Measurements from ENCODE around the gene DCAF8.

Gene DCAF8

GRCh38 chr1:160216301-160216700 is 46.0 kb downstream of the DCAF8 start:
- Histone ChIP-seq H3K4me2 (ENCODE audit: low read length) (no peak overlapping the region), H3K36me3 (replicated peaks; ENCODE audit: low read depth, low read length) (peaks cover 87% of the 10 kb centered on the region), H3K27ac (ENCODE audit: low read length) (no peak overlapping the region), H3K4me3 (ENCODE audit: low read length) (no peak overlapping the region), H4K20me1 (ENCODE audit: insufficient read depth, low read length) (peaks cover 9% of the 10 kb centered on the region), H3K4me1 (ENCODE audit: low read length) (no peaks in the 10 kb centered on the region), H3K9ac (ENCODE audit: low read length) (no peak overlapping the region), H2AFZ (ENCODE audit: low read depth, low read length) (no peak overlapping the region), H3K79me2 (ENCODE audit: low read length) (peaks cover 6% of the 10 kb centered on the region; the same call in 1 of the 2 replicates), H3K27me3 (ENCODE audit: low read depth, low read length) (no peaks in the 10 kb centered on the region), H3K9me3 (ENCODE audit: insufficient read depth, low read length) (no peaks in the 10 kb centered on the region)
- TF ChIP-seq EZH2phosphoT487 (IDR thresholded peaks at IDR 0.05; ENCODE audit: low read depth) (no peak), CTCF (IDR thresholded peaks at IDR 0.05; ENCODE audit: low read depth, low read length) (no peak)

- no peaks in the 10 kb centered on the region for H3K9me3 ChIP-seq (ENCODE audit: insufficient read depth, low read length)
- H2AFZ ChIP-seq (ENCODE audit: low read depth, low read length), result no peak overlapping the region
- peaks cover 26% of the 10 kb centered on the region for H4K20me1 ChIP-seq (ENCODE audit: insufficient read depth, low read length)
- peaks cover 23% of the 10 kb centered on the region for H3K79me2 ChIP-seq (ENCODE audit: low read length)
- H3K9ac ChIP-seq (ENCODE audit: low read length), result no peak overlapping the region
- TF ChIP-seq CTCF (IDR thresholded peaks at IDR 0.05; ENCODE audit: low read depth, low read length), result no peak
- H3K4me1 ChIP-seq (ENCODE audit: low read length), result peaks cover 8% of the 10 kb centered on the region; the same call in 1 of the 2 replicates
- no peak overlapping the region for H3K4me2 ChIP-seq (ENCODE audit: low read length)
- H3K27me3 ChIP-seq (ENCODE audit: low read depth, low read length), result no peaks in the 10 kb centered on the region
- H3K27ac ChIP-seq (ENCODE audit: low read length), result no peak overlapping the region
- H3K4me3 ChIP-seq (ENCODE audit: low read length), result no peak overlapping the region
- peaks cover 86% of the 10 kb centered on the region for H3K36me3 ChIP-seq (replicated peaks; ENCODE audit: low read depth, low read length)
Observed at GRCh38 chr1:160214481-160215140, 47.7 kb downstream of the DCAF8 start.

- TF ChIP-seq EZH2phosphoT487 (IDR thresholded peaks at IDR 0.05; ENCODE audit: low read depth), result no peak
- TF ChIP-seq CTCF (IDR thresholded peaks at IDR 0.05; ENCODE audit: low read depth, low read length), result no peak
- H2AFZ ChIP-seq (ENCODE audit: low read depth, low read length), result no peak overlapping the region
- peaks cover 39% of the 10 kb centered on the region for H3K4me1 ChIP-seq (ENCODE audit: low read length)
- peaks cover 57% of the 10 kb centered on the region for H3K79me2 ChIP-seq (ENCODE audit: low read length)
- peaks cover 60% of the 10 kb centered on the region for H4K20me1 ChIP-seq (ENCODE audit: insufficient read depth, low read length)
- no peak overlapping the region for H3K4me3 ChIP-seq (ENCODE audit: low read length)
- peaks cover 89% of the 10 kb centered on the region for H3K36me3 ChIP-seq (replicated peaks; ENCODE audit: low read depth, low read length)
- no peaks in the 10 kb centered on the region for H3K9me3 ChIP-seq (ENCODE audit: insufficient read depth, low read length)
- no peak overlapping the region for H3K27ac ChIP-seq (ENCODE audit: low read length)
- H3K9ac ChIP-seq (ENCODE audit: low read length), result no peak overlapping the region
- H3K27me3 ChIP-seq (ENCODE audit: low read depth, low read length), result no peaks in the 10 kb centered on the region
- no peak overlapping the region for H3K4me2 ChIP-seq (ENCODE audit: low read length)
Observed at GRCh38 chr1:160211046-160211790, 51.1 kb downstream of the DCAF8 start.

- H3K4me2 ChIP-seq (ENCODE audit: low read length), result no peak overlapping the region
- peaks cover 62% of the 10 kb centered on the region for H4K20me1 ChIP-seq (ENCODE audit: insufficient read depth, low read length)
- no peak overlapping the region for H3K4me3 ChIP-seq (ENCODE audit: low read length)
- H3K79me2 ChIP-seq (ENCODE audit: low read length), result peaks cover 63% of the 10 kb centered on the region
- H3K9ac ChIP-seq (ENCODE audit: low read length), result no peak overlapping the region
- H3K27ac ChIP-seq (ENCODE audit: low read length), result no peak overlapping the region
- no peak for TF ChIP-seq CTCF (IDR thresholded peaks at IDR 0.05; ENCODE audit: low read depth, low read length)
- TF ChIP-seq EZH2phosphoT487 (IDR thresholded peaks at IDR 0.05; ENCODE audit: low read depth), result no peak
- no peak overlapping the region for H2AFZ ChIP-seq (ENCODE audit: low read depth, low read length)
- H3K9me3 ChIP-seq (ENCODE audit: insufficient read depth, low read length), result no peaks in the 10 kb centered on the region
- H3K36me3 ChIP-seq (replicated peaks; ENCODE audit: low read depth, low read length), result peaks cover 89% of the 10 kb centered on the region
- H3K4me1 ChIP-seq (ENCODE audit: low read length), result peaks cover 42% of the 10 kb centered on the region
- no peaks in the 10 kb centered on the region for H3K27me3 ChIP-seq (ENCODE audit: low read depth, low read length)
Observed at GRCh38 chr1:160210561-160210960, 51.8 kb downstream of the DCAF8 start.
